Measurements from ENCODE around the gene ATP5MC2. TPM values are rescaled to one million over a fixed set of nuclear protein-coding genes. Genes with fewer than 3 reads are reported as not detected.

ATP5MC2 gene
- total and polyA plus RNA-seq, 12 donors = 499 to 632 (median 546) TPM

GRCh38 chr12:53712059-53712643 is 36.3 kb upstream of the ATP5MC2 start:
- H3K27ac ChIP-seq = no peak overlapping the region
- no peak overlapping the region for H3K4me3 ChIP-seq
- 73 to 81% methylated on average over 8 of the region's 8 CpGs for WGBS, 2 donors
- TF ChIP-seq CTCF (IDR thresholded peaks at IDR 0.05) = no peak
- H3K36me3 ChIP-seq = peaks cover 0 to 66% (median 43%) of the 10 kb centered on the region in 9 donors
- intact Hi-C loops (cut with DNase I) = no loop called here
- H3K27me3 ChIP-seq = peaks cover 0 to 8% (median 0%) of the 10 kb centered on the region in 7 donors
- no peak for ATAC-seq
- DNase-seq = no peak
- H3K4me1 ChIP-seq = peaks cover 0 to 6% (median 0%) of the 10 kb centered on the region in 9 donors
- H3K9me3 ChIP-seq = no peaks in the 10 kb centered on the region

GRCh38 chr12:53710091-53710490 is 34.2 kb upstream of the ATP5MC2 start:
- intact Hi-C loops (cut with DNase I) = no loop called here
- 44 to 55% methylated on average over 6 of the region's 6 CpGs for WGBS, 2 donors
- H3K27ac ChIP-seq = no peak overlapping the region
- H3K9me3 ChIP-seq = no peaks in the 10 kb centered on the region
- H3K4me3 ChIP-seq = no peak overlapping the region
- ATAC-seq (no peak), DNase-seq (no peak)
- no peak for TF ChIP-seq CTCF (IDR thresholded peaks at IDR 0.05)
- H3K4me1 ChIP-seq = no peaks in the 10 kb centered on the region
- H3K36me3 ChIP-seq = peaks cover 0 to 46% (median 26%) of the 10 kb centered on the region in 9 donors
- H3K27me3 ChIP-seq = peaks cover 0 to 23% (median 12%) of the 10 kb centered on the region in 7 donors

GRCh38 chr12:53709671-53710070 is 33.8 kb upstream of the ATP5MC2 start:
- Histone ChIP-seq H3K4me1 (no peaks in the 10 kb centered on the region), H3K27ac (no peak overlapping the region), H3K4me3 (no peak overlapping the region), H3K9me3 (no peaks in the 10 kb centered on the region), H3K36me3 (peaks cover 0 to 42% (median 22%) of the 10 kb centered on the region in 9 donors), H3K27me3 (peaks cover 0 to 27% (median 15%) of the 10 kb centered on the region in 7 donors)
- no peak for TF ChIP-seq CTCF (IDR thresholded peaks at IDR 0.05)
- intact Hi-C loops (cut with DNase I) = loop anchor here in 1 of 10 donors (10.0 kb wide), 1 partner anchor 495 kb away; no protein-coding TSS in a partner anchor
- WGBS, 2 donors = 58 to 69% methylated on average over 4 of the region's 4 CpGs
- ATAC-seq (no peak), DNase-seq (no peak)

GRCh38 chr12:53706080-53706479 is 30.2 kb upstream of the ATP5MC2 start:
- no peak overlapping the region for H3K4me3 ChIP-seq
- peaks cover 0 to 5% (median 0%) of the 10 kb centered on the region in 9 donors for H3K4me1 ChIP-seq
- H3K27ac ChIP-seq = no peak overlapping the region
- no peaks in the 10 kb centered on the region for H3K9me3 ChIP-seq
- ATAC-seq = no peak
- H3K27me3 ChIP-seq = peaks cover 0 to 60% (median 38%) of the 10 kb centered on the region in 7 donors
- no peak for DNase-seq
- TF ChIP-seq CTCF (IDR thresholded peaks at IDR 0.05) = no peak
- 65 to 80% methylated on average over 1 of the region's 1 CpG for WGBS, 2 donors
- intact Hi-C loops (cut with DNase I) = loop anchor here in 1 of 10 donors (10.0 kb wide), 1 partner anchor 499 kb away; no protein-coding TSS in a partner anchor
- H3K36me3 ChIP-seq = peaks cover 0 to 6% (median 0%) of the 10 kb centered on the region in 9 donors

Measured in heart right ventricle (tissue), 16 donors.